ENCODE data around the gene MEX3D. TPM values are rescaled to one million over a fixed set of nuclear protein-coding genes. Genes with fewer than 3 reads are reported as not detected.

MEX3D gene
- total and polyA plus RNA-seq, 3 donors from 2014 or later, result 45.6 to 211 (median 127) TPM

GRCh38 chr19:1605236-1606137, 37.4 kb upstream of the MEX3D start, which contains the start of gene UQCR11:
UQCR11 (minus strand) TSS chr19:1605462; CDS start chr19:1605409, 53 bp downstream.
- intact Hi-C loops (cut with DNase I; ENCODE audit: low total_unique reads), result no loop called here
- 1% methylated on average over 21 to 63 of the region's 79 CpGs for WGBS, 2 donors
- H3K27me3 ChIP-seq, result no peaks in the 10 kb centered on the region
- H3K36me3 ChIP-seq (ENCODE audit: low read depth, missing control alignments), result no peaks in the 10 kb centered on the region
- H3K27ac ChIP-seq, result peak within 1 kb of the TSS; percentile 79 to 89
- H3K9me3 ChIP-seq, result no peaks in the 10 kb centered on the region
- no peak for TF ChIP-seq POLR2A (IDR thresholded peaks at IDR 0.05)
- peak; percentile 43 to 67 (median 57) for TF ChIP-seq CTCF (IDR thresholded peaks at IDR 0.05)
- DNase-seq, result peak; percentile 98
- H3K4me3 ChIP-seq, result peak within 1 kb of the TSS; percentile 96
- peaks cover 35% of the 10 kb centered on the region for H3K4me1 ChIP-seq

GRCh38 chr19:1602091-1602707, 34.1 kb upstream of the MEX3D start:
- no peak for DNase-seq
- no peaks in the 10 kb centered on the region for H3K27me3 ChIP-seq
- no peak overlapping the region for H3K4me3 ChIP-seq
- 93 to 95% methylated on average over 21 of the region's 21 CpGs for WGBS, 2 donors
- H3K36me3 ChIP-seq (ENCODE audit: low read depth, missing control alignments), result no peaks in the 10 kb centered on the region
- no peaks in the 10 kb centered on the region for H3K9me3 ChIP-seq
- peaks cover 19% of the 10 kb centered on the region for H3K4me1 ChIP-seq
- intact Hi-C loops (cut with DNase I; ENCODE audit: low total_unique reads), result no loop called here
- no peak overlapping the region for H3K27ac ChIP-seq
- TF ChIP-seq POLR2A (IDR thresholded peaks at IDR 0.05) (no peak), CTCF (IDR thresholded peaks at IDR 0.05) (no peak)

GRCh38 chr19:1601613-1602064, 33.5 kb upstream of the MEX3D start:
- WGBS, 2 donors, result 92 to 96% methylated on average over 14 of the region's 14 CpGs
- Histone ChIP-seq H3K27me3 (no peaks in the 10 kb centered on the region), H3K9me3 (no peaks in the 10 kb centered on the region), H3K36me3 (ENCODE audit: low read depth, missing control alignments) (no peaks in the 10 kb centered on the region), H3K4me1 (peaks cover 19% of the 10 kb centered on the region), H3K4me3 (no peak overlapping the region), H3K27ac (no peak overlapping the region)
- DNase-seq, result no peak
- TF ChIP-seq CTCF (IDR thresholded peaks at IDR 0.05), result peak in 1 of 3 experiments; percentile 11
- TF ChIP-seq POLR2A (IDR thresholded peaks at IDR 0.05), result no peak
- intact Hi-C loops (cut with DNase I; ENCODE audit: low total_unique reads), result no loop called here

GRCh38 chr19:1599460-1599846, 31.3 kb upstream of the MEX3D start:
- no peak for TF ChIP-seq CTCF (IDR thresholded peaks at IDR 0.05)
- TF ChIP-seq POLR2A (IDR thresholded peaks at IDR 0.05), result no peak
- H3K9me3 ChIP-seq, result no peaks in the 10 kb centered on the region
- H3K4me3 ChIP-seq, result no peak overlapping the region
- H3K4me1 ChIP-seq, result peaks cover 12% of the 10 kb centered on the region
- H3K36me3 ChIP-seq (ENCODE audit: low read depth, missing control alignments), result no peaks in the 10 kb centered on the region
- WGBS, 2 donors, result 95 to 100% methylated on average over 1 to 15 of the region's 15 CpGs
- no peaks in the 10 kb centered on the region for H3K27me3 ChIP-seq
- no peak overlapping the region for H3K27ac ChIP-seq
- intact Hi-C loops (cut with DNase I; ENCODE audit: low total_unique reads), result no loop called here
- no peak for DNase-seq
